Heart left ventricle (tissue), 13 donors: ENCODE measurements around the gene ASB9.

Experiments
- CTCF ChIP-seq, 12 donors: fragments of 200-600 bp; sonication (generic) in 4 of 12; IDR thresholded peaks; one replicate each; pipeline versions ENCODE4 v1.5.0 to v1.8.0; 2018 to 2022; ENCODE audit warnings: antibody characterized with exemption in 12 of 12, mild to moderate bottlenecking in 5 of 12
- POLR2A ChIP-seq, 2 donors: fragments of 450-650 bp; IDR thresholded peaks; one replicate each; pipeline ENCODE4 v1.6.1; 2017; ENCODE audit warnings: antibody characterized with exemption in 2 of 2, mild to moderate bottlenecking in 2 of 2, moderate library complexity in 2 of 2
- donor health status: ischemic (EF 13 %, LVEDD 7.1; RV severe dilation, severe dysfunction).
- donor health status: DM: no; HTN: yes; CAD: no.
- donor health status: DM: no; HTN: no; CAD: no.
- donor health status: ischemic (EF 25% LVEDD 6.9; RV normal size, moderate dysfunction).
- donor health status: ischemic (EF 25% LVEDD 5.7; RV mildly dilated, moderate dysfunction).
- donor health status: ischemic (EF 35%, LVEDD 5.7; RV mildly dilated, moderate dysfunction).
- donor health status: nonischemic (EF 11% LVEDD 7.7; RV severe dilation, severe dysfunction).
- donor health status: DM: yes; HTN: yes; CAD: no.
- donor health status: PGD.
- donor health status: ischemic (EF 29% LVEDD 5.4; RV normal size, mild dysfunction).
- donor health status: nonischemic (EF 23%, LVEDD 6.1; RV moderate dilation, normal function).

GRCh38 chrX:15204130-15204751 lies 65.6 kb downstream of the ASB9 start:
- no peak for TF ChIP-seq CTCF (IDR thresholded peaks at IDR 0.05)
- no peak for TF ChIP-seq POLR2A (IDR thresholded peaks at IDR 0.05)
